Measurements from ENCODE around the gene SDF2L1. TPM values are rescaled to one million over a fixed set of nuclear protein-coding genes. Genes with fewer than 3 reads are reported as not detected.

SDF2L1 gene
- total RNA-seq, 1 donor from 2014 or later: 37.4 TPM

- H3K27me3 ChIP-seq: no peaks in the 10 kb centered on the region
- H3K36me3 ChIP-seq: peaks cover 0 to 10% of the 10 kb centered on the region in 2 donors
- DNase-seq (ENCODE audit: low spot score in 2 of 2): peak in 1 of 2 donors; percentile 88
- no peak overlapping the region for H3K27ac ChIP-seq
- intact Hi-C loops (cut with DNase I): loop anchor here (10.0 kb wide), 3 partner anchors 542 to 732 kb away; partner anchors contain the start of genes CRKL and LZTR1
- H3K4me3 ChIP-seq: no peak overlapping the region
- peaks cover 5 to 16% of the 10 kb centered on the region in 2 donors for H3K4me1 ChIP-seq
- no peaks in the 10 kb centered on the region for H3K9me3 ChIP-seq
- TF ChIP-seq CTCF (IDR thresholded peaks at IDR 0.05): peak; percentile 82 to 90 (median 86)
These were observed 4.8 kb downstream of the SDF2L1 start for GRCh38 chr22:21646608-21647590.

DNA sequence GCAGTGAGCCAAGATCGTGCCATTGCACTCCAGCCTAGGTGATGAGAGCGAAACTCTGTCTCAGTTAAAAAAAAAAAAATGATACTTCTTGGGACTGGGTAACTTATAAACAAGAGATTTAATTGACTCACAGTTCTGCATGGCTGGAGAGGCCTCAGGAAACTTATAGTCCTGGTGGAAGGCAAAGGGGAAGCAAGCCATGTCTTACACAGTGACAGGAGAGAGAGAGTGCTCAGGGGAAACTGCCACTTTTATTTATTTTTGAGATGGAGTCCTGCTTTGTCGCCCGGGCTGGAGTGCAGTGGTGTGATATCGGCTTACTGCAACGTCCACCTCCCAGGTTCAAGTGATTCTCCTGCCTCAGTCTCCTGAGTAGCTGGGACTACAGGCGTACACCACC lies 8.2 kb downstream of the SDF2L1 start:
- Histone ChIP-seq H3K27me3 (no peaks in the 10 kb centered on the region), H3K27ac (no peak overlapping the region), H3K4me3 (no peak overlapping the region), H3K4me1 (peaks cover 5 to 10% of the 10 kb centered on the region in 2 donors), H3K36me3 (peaks cover 0 to 5% of the 10 kb centered on the region in 2 donors), H3K9me3 (no peaks in the 10 kb centered on the region)
- TF ChIP-seq CTCF (IDR thresholded peaks at IDR 0.05): no peak
- intact Hi-C loops (cut with DNase I): no loop called here
- DNase-seq (ENCODE audit: low spot score in 2 of 2): no peak

GRCh38 chr22:21650823-21651520 lies 8.9 kb downstream of the SDF2L1 start:
- H3K27ac ChIP-seq: no peak overlapping the region
- peaks cover 0 to 5% of the 10 kb centered on the region in 2 donors for H3K36me3 ChIP-seq
- H3K4me3 ChIP-seq: peak overlapping the region; percentile 52 to 69
- TF ChIP-seq CTCF (IDR thresholded peaks at IDR 0.05): no peak
- DNase-seq (ENCODE audit: low spot score in 2 of 2): no peak
- intact Hi-C loops (cut with DNase I): no loop called here
- no peaks in the 10 kb centered on the region for H3K9me3 ChIP-seq
- H3K4me1 ChIP-seq: peaks cover 5 to 10% of the 10 kb centered on the region in 2 donors
- no peaks in the 10 kb centered on the region for H3K27me3 ChIP-seq

GRCh38 chr22:21651521-21652009 lies 9.5 kb downstream of the SDF2L1 start:
- Histone ChIP-seq H3K4me1 (peaks cover 5 to 10% of the 10 kb centered on the region in 2 donors), H3K27me3 (no peaks in the 10 kb centered on the region), H3K27ac (no peak overlapping the region), H3K9me3 (no peaks in the 10 kb centered on the region), H3K4me3 (peak overlapping the region; percentile 52 to 69), H3K36me3 (peaks cover 0 to 5% of the 10 kb centered on the region in 2 donors)
- TF ChIP-seq CTCF (IDR thresholded peaks at IDR 0.05): no peak
- intact Hi-C loops (cut with DNase I): no loop called here
- no peak for DNase-seq (ENCODE audit: low spot score in 2 of 2)

DNA sequence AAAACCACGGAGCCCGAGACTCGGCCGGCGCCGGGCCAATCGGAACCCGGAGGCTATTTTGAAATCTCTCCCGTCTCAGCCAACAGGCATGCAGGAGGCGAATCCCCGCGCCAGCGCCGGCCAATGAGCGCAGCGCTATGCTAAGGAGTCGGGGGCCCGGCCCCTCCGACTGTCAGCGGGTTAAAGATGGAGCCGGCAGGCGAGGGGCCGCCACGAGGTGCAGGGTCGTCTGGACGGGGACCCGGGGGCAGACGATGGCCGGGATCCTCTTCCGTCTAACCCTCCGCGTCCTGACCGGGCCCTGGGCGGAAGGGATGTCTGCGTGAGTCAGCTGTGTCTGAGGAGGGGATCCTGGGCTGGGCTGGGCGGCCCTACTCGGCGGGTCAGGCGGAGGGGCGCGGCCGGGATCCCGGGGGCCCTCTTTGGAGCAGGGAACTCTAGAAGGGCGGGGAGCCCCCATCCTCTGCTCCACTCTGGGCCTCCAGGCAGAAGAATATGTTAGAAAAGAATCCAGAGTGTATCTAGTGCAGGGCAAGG lies 10.0 kb downstream of the SDF2L1 start:
- Histone ChIP-seq H3K9me3 (no peaks in the 10 kb centered on the region), H3K36me3 (peaks cover 0 to 5% of the 10 kb centered on the region in 2 donors), H3K4me1 (peaks cover 5 to 10% of the 10 kb centered on the region in 2 donors), H3K27me3 (no peaks in the 10 kb centered on the region), H3K27ac (no peak overlapping the region), H3K4me3 (peak overlapping the region; percentile 52 to 69)
- intact Hi-C loops (cut with DNase I): no loop called here
- peak; percentile 70 to 93 for DNase-seq (ENCODE audit: low spot score in 2 of 2)
- TF ChIP-seq CTCF (IDR thresholded peaks at IDR 0.05): no peak

Data from ascending aorta (tissue), 2 donors.